GM20000 (cell line): ENCODE measurements around the gene TRIM56.
A peak's percentile ranks its signal among the peaks of the same experiment; 100 is the strongest.
"Not testable (repeated sequence)": the region's sequence is repeated elsewhere in the genome, so short reads cannot be mapped to it uniquely, and the experiment has no call there.

Experiments used
- DNase-seq: peaks from one replicate; pipeline ENCODE4 v3.0.0; 2012; ENCODE audit warnings: low spot score
- CTCF ChIP-seq: IDR thresholded peaks from 2 replicates; pipeline ENCODE4 v1.5.1; 2012; ENCODE audit warnings: mild to moderate bottlenecking, control low read depth; ENCODE audit errors: extremely low read depth, missing control alignments

Gene TRIM56

GRCh38 chr7:101066833-101067177 is 18.5 kb upstream of the TRIM56 start:
- DNase-seq, result no peak
- no peak for TF ChIP-seq CTCF

- TF ChIP-seq CTCF, result no peak
- DNase-seq, result no peak
Measured at GRCh38 chr7:101068401-101068800, 16.9 kb upstream of the TRIM56 start.

- not testable (repeated sequence) for DNase-seq
Measured at GRCh38 chr7:101071362-101072104, 13.7 kb upstream of the TRIM56 start.

- no peak for DNase-seq
Measured at GRCh38 chr7:101075646-101076045, 9.6 kb upstream of the TRIM56 start.

GRCh38 chr7:101076183-101076582 is 9.1 kb upstream of the TRIM56 start:
- DNase-seq, result not testable (repeated sequence)

More at GRCh38 chr7:101075646-101076045, 9.6 kb upstream of the TRIM56 start:
- no peak for TF ChIP-seq CTCF

GRCh38 chr7:101077303-101078086 is 7.8 kb upstream of the TRIM56 start:
- peak; percentile 96 for TF ChIP-seq CTCF
- DNase-seq, result peak; percentile 85

GRCh38 chr7:101081432-101081831 is 3.8 kb upstream of the TRIM56 start:
- no peak for TF ChIP-seq CTCF
- DNase-seq, result no peak

- DNase-seq, result no peak
- no peak for TF ChIP-seq CTCF
Measured at GRCh38 chr7:101084865-101085161, 468 bp upstream of the TRIM56 start.
